Lung (tissue), 12 donors: Measurements from ENCODE around the gene ENOPH1. TPM values are rescaled to one million over a fixed set of nuclear protein-coding genes. Genes with fewer than 3 reads are reported as not detected.

Experiments
- ATAC-seq: fragments of 200-7000 bp; cut with Tn5 transposase; one replicate; pipeline ENCODE4 v1.9.1; 2020; ENCODE audit warnings: moderate number of reproducible peaks; ENCODE audit not compliant: insufficient read depth, low FRiP score
- DNase-seq, 3 donors: peaks; one replicate each; pipeline ENCODE4 v3.0.0-alpha.2; 2013 to 2017
- H3K27ac ChIP-seq, 2 donors: one replicate each; pipeline ENCODE4 v1.5.1; 2013; ENCODE audit warnings: mild to moderate bottlenecking in 2 of 2, moderate library complexity in 2 of 2, control low read depth in 1 of 2, inconsistent platforms in 1 of 2, low read depth in 1 of 2, low read length in 1 of 2
- H3K27me3 ChIP-seq, 3 donors: one replicate each; pipeline ENCODE4 v1.5.1; 2013; ENCODE audit warnings: low read length in 2 of 3; ENCODE audit not compliant: control insufficient read depth in 3 of 3, insufficient read depth in 3 of 3
- H3K36me3 ChIP-seq, 4 donors: one replicate each; pipeline ENCODE4 v1.5.1; 2013; ENCODE audit warnings: low read length in 4 of 4, mild to moderate bottlenecking in 1 of 4, moderate library complexity in 1 of 4; ENCODE audit not compliant: control insufficient read depth in 4 of 4, insufficient read depth in 4 of 4
- H3K4me1 ChIP-seq, 5 donors: one replicate each; pipeline ENCODE4 v1.5.1; 2013; ENCODE audit warnings: low read length in 5 of 5, mild to moderate bottlenecking in 2 of 5, moderate library complexity in 1 of 5; ENCODE audit not compliant: control insufficient read depth in 5 of 5, insufficient read depth in 5 of 5
- H3K4me3 ChIP-seq: one replicate; pipeline ENCODE4 v1.5.1; 2013; ENCODE audit warnings: mild to moderate bottlenecking, control low read depth, moderate library complexity
- H3K9ac ChIP-seq, 2 donors: one replicate each; pipeline ENCODE4 v1.5.1; 2013; ENCODE audit warnings: low read length in 2 of 2, control low read depth in 1 of 2; ENCODE audit not compliant: insufficient read depth in 1 of 2
- H3K9me3 ChIP-seq, 4 donors: one replicate each; pipeline ENCODE4 v1.5.1; 2013; ENCODE audit warnings: low read length in 3 of 4, mild to moderate bottlenecking in 1 of 4, moderate library complexity in 1 of 4; ENCODE audit not compliant: control insufficient read depth in 4 of 4, insufficient read depth in 3 of 4
- WGBS, 2 donors: extraction: QIAGEN DNeasy Blood & Tissue Kit; methylation state at CpG; one replicate each; pipeline ENCODE4 v1.1.7; 2013; 5-methylcytosine and 5-hydroxymethylcytosine counted together
- polyA plus RNA-seq, 2 donors: library from polyadenylated mRNA; stranded (reverse); fragments of 200-250 nt; gene quantifications; one replicate each; pipeline ENCODE4 v1.2.1, GENCODE V29; 2013
- total RNA-seq, 2 donors: library from RNA; depleted of rRNA in 1 of 2; stranded (reverse); fragments of >200 nt in 1 of 2; gene quantifications; one replicate each; pipeline ENCODE4 v1.2.1, GENCODE V29; 2014 to 2021
- TF ChIP-seq, protein P1 (sequence below): IDR thresholded peaks from 2 replicates; pipeline ENCODE4 v1.5.1; 2012; ENCODE audit warnings: mild to moderate bottlenecking; ENCODE audit errors: control extremely low read depth, extremely low read depth
- donor health status: control.
- donor health status: control.
- donor health status: Bipolar disorder and iron deficiency.
- donor health status: healthy.
- donor health status: DM: yes; HTN: yes; CAD: no.

ENOPH1 gene
- total and polyA plus RNA-seq, 4 donors: 28.5 to 45.3 (median 34.0) TPM

DNA sequence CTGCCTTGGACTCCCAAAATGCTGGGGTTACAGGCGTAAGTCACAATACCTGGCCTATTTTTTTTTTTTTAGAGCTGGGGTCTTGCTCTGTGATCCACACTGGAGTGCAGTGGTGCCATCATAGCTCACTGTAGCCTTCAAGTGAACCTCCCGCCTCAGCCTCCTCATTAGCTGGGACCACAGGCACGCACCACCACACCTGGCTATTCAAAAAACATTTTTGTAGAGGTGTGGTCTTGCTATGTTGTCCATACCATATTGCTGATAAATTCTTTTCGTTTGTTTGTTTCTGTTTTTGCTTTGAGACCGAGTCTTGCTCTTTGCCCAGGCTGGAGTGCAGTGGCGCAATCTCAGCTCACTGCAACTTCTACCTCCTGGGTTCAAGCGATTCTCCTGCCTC lies 21.6 kb downstream of the ENOPH1 start:
- no peaks in the 10 kb centered on the region for H3K9me3 ChIP-seq
- H3K27me3 ChIP-seq: no peaks in the 10 kb centered on the region
- ATAC-seq (no peak), DNase-seq (no peak)
- no peak overlapping the region for H3K27ac ChIP-seq
- no peak overlapping the region for H3K9ac ChIP-seq
- no peak overlapping the region for H3K4me3 ChIP-seq
- TF ChIP-seq, protein P1, sequence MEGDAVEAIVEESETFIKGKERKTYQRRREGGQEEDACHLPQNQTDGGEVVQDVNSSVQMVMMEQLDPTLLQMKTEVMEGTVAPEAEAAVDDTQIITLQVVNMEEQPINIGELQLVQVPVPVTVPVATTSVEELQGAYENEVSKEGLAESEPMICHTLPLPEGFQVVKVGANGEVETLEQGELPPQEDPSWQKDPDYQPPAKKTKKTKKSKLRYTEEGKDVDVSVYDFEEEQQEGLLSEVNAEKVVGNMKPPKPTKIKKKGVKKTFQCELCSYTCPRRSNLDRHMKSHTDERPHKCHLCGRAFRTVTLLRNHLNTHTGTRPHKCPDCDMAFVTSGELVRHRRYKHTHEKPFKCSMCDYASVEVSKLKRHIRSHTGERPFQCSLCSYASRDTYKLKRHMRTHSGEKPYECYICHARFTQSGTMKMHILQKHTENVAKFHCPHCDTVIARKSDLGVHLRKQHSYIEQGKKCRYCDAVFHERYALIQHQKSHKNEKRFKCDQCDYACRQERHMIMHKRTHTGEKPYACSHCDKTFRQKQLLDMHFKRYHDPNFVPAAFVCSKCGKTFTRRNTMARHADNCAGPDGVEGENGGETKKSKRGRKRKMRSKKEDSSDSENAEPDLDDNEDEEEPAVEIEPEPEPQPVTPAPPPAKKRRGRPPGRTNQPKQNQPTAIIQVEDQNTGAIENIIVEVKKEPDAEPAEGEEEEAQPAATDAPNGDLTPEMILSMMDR: no peak
- WGBS, 2 donors: 94 to 99% methylated on average over 7 of the region's 7 CpGs
- peaks cover 14 to 35% (median 27%) of the 10 kb centered on the region in 4 donors for H3K36me3 ChIP-seq
- H3K4me1 ChIP-seq: peaks cover 0 to 4% (median 0%) of the 10 kb centered on the region in 5 donors

DNA sequence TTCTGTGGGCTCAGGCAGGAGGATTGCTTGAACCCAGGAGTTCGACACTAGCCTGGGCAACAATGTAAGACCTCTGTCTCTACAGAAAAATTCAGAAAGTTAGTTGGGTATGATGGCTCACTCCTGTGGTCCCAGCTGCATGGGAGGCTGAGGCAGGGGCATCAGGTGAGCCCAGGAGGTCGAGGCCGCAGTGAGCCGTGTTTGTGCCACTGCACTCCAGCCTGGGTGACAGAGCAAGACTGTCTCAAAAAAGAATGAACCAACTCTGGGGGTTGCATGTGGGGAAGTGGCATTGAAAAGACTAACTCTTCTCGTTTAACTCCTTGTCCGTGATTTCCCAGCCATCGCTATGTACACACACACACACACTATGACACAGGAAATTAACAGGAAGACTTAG lies 26.9 kb downstream of the ENOPH1 start:
- ATAC-seq (no peak), DNase-seq (no peak)
- no peaks in the 10 kb centered on the region for H3K9me3 ChIP-seq
- H3K4me1 ChIP-seq: peaks cover 0 to 4% (median 0%) of the 10 kb centered on the region in 5 donors
- H3K36me3 ChIP-seq: peaks cover 19 to 31% (median 25%) of the 10 kb centered on the region in 4 donors
- TF ChIP-seq, protein P1: no peak
- no peaks in the 10 kb centered on the region for H3K27me3 ChIP-seq
- WGBS, 2 donors: 86 to 88% methylated on average over 7 of the region's 7 CpGs
- no peak overlapping the region for H3K27ac ChIP-seq
- no peak overlapping the region for H3K4me3 ChIP-seq
- no peak overlapping the region for H3K9ac ChIP-seq

DNA sequence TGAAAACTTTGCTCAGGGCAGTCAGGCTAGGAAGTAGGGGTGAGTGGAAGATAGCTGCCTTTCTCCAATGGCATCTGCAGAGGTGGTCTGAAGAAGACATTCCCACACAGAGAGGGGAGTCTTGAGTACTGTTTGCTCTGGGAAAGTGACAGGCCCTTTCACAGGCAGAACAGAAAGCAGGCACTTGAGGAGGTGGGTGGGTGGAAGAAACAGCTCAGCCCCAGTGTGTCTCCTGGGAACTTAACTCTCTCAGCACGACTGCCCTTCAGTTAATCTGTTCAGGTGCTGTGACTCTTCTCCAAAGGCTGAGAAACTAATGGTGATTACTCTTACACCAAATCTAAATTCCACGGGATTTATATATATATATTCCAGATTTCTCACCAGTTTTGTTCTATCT lies 28.3 kb downstream of the ENOPH1 start:
- ATAC-seq (no peak), DNase-seq (no peak)
- no peaks in the 10 kb centered on the region for H3K27me3 ChIP-seq
- no peak overlapping the region for H3K9ac ChIP-seq
- H3K27ac ChIP-seq: no peak overlapping the region
- H3K4me3 ChIP-seq: no peak overlapping the region
- no peaks in the 10 kb centered on the region for H3K9me3 ChIP-seq
- H3K4me1 ChIP-seq: peaks cover 0 to 4% (median 2%) of the 10 kb centered on the region in 5 donors
- WGBS, 2 donors: 72 to 92% methylated on average over 2 of the region's 2 CpGs
- TF ChIP-seq, protein P1: no peak
- peaks cover 12 to 26% (median 21%) of the 10 kb centered on the region in 4 donors for H3K36me3 ChIP-seq

DNA sequence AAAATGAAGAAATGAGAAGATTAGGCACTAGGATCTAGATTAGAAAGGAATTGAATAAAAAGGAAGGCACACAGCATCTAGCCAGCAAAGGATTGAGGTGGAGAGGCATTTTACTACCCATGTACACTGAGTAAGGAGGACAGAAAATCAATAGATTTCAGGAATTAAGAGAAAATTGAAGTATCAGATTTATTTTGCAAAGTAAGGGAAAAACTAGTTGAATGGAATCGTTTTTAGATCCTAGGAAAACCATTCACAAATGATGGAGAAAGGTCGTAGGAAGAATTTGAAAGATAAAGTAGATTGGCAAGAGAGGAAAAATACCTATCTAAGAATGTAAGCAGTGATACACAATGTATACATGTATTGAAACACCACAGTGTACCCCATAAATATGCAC lies 31.3 kb downstream of the ENOPH1 start:
- no peak for ATAC-seq
- no peak overlapping the region for H3K9ac ChIP-seq
- WGBS, 2 donors: 86 to 96% methylated on average over 2 of the region's 2 CpGs
- H3K27me3 ChIP-seq: no peaks in the 10 kb centered on the region
- DNase-seq: no peak
- H3K27ac ChIP-seq: no peak overlapping the region
- peaks cover 0 to 4% (median 2%) of the 10 kb centered on the region in 5 donors for H3K4me1 ChIP-seq
- TF ChIP-seq, protein P1: no peak
- H3K9me3 ChIP-seq: no peaks in the 10 kb centered on the region
- H3K4me3 ChIP-seq: no peak overlapping the region
- peaks cover 11 to 21% (median 14%) of the 10 kb centered on the region in 4 donors for H3K36me3 ChIP-seq
